ENCODE measurements around the gene REXO1.
A peak's percentile ranks its signal among the peaks of the same experiment; 100 is the strongest.
"Not testable (repeated sequence)": the region's sequence is repeated elsewhere in the genome, so short reads cannot be mapped to it uniquely, and the experiment has no call there.

REXO1 gene

GRCh38 chr19:1848399-1849131, at the start of gene REXO1:
Gene REXO1, minus strand, starts transcription at chr19:1848483. Its CDS starts 125 bp downstream, at chr19:1848358.
- peak; percentile 63 to 98 (median 88) for DNase-seq

- no peak for DNase-seq
Observed at GRCh38 chr19:1896508-1896907, 48.2 kb upstream of the REXO1 start.

- no peak for DNase-seq
Observed at GRCh38 chr19:1893791-1894190, 45.5 kb upstream of the REXO1 start.

- DNase-seq: no peak
Observed at GRCh38 chr19:1889907-1890306, 41.6 kb upstream of the REXO1 start.

- DNase-seq: no peak
Observed at GRCh38 chr19:1888385-1888784, 40.1 kb upstream of the REXO1 start.

GRCh38 chr19:1886360-1886759, 38.1 kb upstream of the REXO1 start:
- not testable (repeated sequence) for DNase-seq

GRCh38 chr19:1885398-1886119, 37.3 kb upstream of the REXO1 start, which contains the start of gene ABHD17A:
Gene ABHD17A, minus strand, starts transcription at chr19:1885496. Its CDS starts 3,930 bp downstream, at chr19:1881566.
- DNase-seq: peak; percentile 28 to 95 (median 89)

GRCh38 chr19:1884719-1885334, 36.5 kb upstream of the REXO1 start:
- DNase-seq: peak in 2 of 51 donors; percentile 22 to 45

- DNase-seq: no peak
Observed at GRCh38 chr19:1884291-1884718, 36.0 kb upstream of the REXO1 start.

- DNase-seq: no peak
Observed at GRCh38 chr19:1883784-1884183, 35.5 kb upstream of the REXO1 start.

GRCh38 chr19:1882786-1883692, 34.8 kb upstream of the REXO1 start:
- peak in 2 of 51 donors; percentile 28 to 51 for DNase-seq

GRCh38 chr19:1882089-1882785, 34.0 kb upstream of the REXO1 start:
- DNase-seq: peak in 27 of 51 donors; percentile 17 to 69 (median 50)

GRCh38 chr19:1881393-1882088, 33.3 kb upstream of the REXO1 start:
- peak in 8 of 51 donors; percentile 27 to 63 (median 50) for DNase-seq

GRCh38 chr19:1880611-1881392, 32.5 kb upstream of the REXO1 start:
- DNase-seq: no peak

- not testable (repeated sequence) for DNase-seq
Observed at GRCh38 chr19:1879982-1880381, 31.7 kb upstream of the REXO1 start.

GRCh38 chr19:1878583-1878982, 30.3 kb upstream of the REXO1 start:
- not testable (repeated sequence) for DNase-seq

GRCh38 chr19:1877280-1877660, 29.0 kb upstream of the REXO1 start:
- DNase-seq: not testable (repeated sequence)

GRCh38 chr19:1876496-1877279, 28.4 kb upstream of the REXO1 start:
- DNase-seq: not testable (repeated sequence)

Measured in hypothalamus (tissue), 51 donors.